ENCODE results near the gene COL4A3. TPM values are rescaled to one million over a fixed set of nuclear protein-coding genes. Genes with fewer than 3 reads are reported as not detected.

The COL4A3 gene
- total and polyA plus RNA-seq, 9 of the 15 experiments (the other 6 are each of a cell fraction or from before 2014, with no cell fraction given), result not detected

DNA sequence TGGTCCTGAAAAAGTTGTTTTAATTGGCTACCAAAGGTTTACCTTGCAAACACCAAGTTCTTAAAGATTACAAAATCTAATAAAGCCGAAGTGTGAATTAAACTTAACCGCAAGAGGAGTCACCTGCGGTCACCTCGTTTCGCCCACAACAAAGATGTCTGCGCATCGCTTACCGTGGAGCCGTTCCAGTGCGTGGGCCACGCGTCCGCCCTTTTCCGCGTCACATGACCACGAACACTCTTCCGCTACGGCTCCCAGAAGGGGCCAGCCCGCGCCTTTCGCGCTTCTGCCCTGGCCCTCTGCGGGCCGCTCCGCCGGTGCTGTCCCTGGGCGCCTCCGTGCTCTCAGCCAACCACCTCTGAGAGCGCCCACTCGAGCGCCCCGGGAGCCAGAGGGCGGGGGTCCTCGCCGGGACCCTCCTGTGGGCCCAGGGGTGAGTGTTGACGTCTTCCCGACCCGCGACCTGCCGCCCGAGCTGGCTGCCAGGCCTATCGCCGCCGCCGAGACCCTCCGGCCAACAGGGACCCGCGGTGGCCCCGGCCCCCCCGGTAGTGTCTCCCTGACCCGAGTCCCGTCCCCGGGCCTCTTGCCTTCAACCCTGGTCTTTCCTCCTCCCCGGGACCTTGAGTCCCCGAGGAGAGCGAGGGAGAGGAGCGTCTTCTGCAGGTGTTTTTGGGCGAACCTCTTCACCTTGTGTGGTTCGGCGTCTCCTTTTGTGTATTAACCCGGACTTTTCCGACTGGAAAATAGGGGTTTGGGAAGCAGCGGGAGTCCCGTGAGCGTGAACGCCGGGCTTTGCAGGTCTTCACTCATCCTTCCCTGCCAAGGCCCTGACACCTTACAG is 160.8 kb downstream of the COL4A3 start, which contains the start of gene MFF (continued):
- TF ChIP-seq JUND (IDR thresholded peaks at IDR 0.05; ENCODE audit: borderline replicate concordance, low read depth, low read length), result peak; percentile 28; the same call in 1 of the 2 replicates
- peak; percentile 51; the same call in 2 of the 3 replicates for TF ChIP-seq JUND (tag; IDR thresholded peaks at IDR 0.05; ENCODE audit: borderline replicate concordance, low read depth, low read length)
- TF ChIP-seq FOXP1 (CRISPR knock-in tag; IDR thresholded peaks at IDR 0.05), result peak; percentile 94
- peak; percentile 94; the same call in 1 of the 2 replicates for TF ChIP-seq ESRRA (IDR thresholded peaks at IDR 0.05; ENCODE audit: borderline replicate concordance, low read depth)
- TF ChIP-seq, protein P1, sequence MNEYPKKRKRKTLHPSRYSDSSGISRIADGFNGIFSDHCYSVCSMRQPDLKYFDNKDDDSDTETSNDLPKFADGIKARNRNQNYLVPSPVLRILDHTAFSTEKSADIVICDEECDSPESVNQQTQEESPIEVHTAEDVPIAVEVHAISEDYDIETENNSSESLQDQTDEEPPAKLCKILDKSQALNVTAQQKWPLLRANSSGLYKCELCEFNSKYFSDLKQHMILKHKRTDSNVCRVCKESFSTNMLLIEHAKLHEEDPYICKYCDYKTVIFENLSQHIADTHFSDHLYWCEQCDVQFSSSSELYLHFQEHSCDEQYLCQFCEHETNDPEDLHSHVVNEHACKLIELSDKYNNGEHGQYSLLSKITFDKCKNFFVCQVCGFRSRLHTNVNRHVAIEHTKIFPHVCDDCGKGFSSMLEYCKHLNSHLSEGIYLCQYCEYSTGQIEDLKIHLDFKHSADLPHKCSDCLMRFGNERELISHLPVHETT (CRISPR knock-in tag; conservative IDR thresholded peaks at IDR 0.05 in 1 of 2, IDR thresholded peaks at IDR 0.05 in 1 of 2), result 0 out of 4 replicates have a peak, but pooled peaks of 1 of the 2 experiments have one; percentile 41
- no peak for TF ChIP-seq ZNF830 (CRISPR knock-in tag; IDR thresholded peaks at IDR 0.05)
- TF ChIP-seq, protein P2, sequence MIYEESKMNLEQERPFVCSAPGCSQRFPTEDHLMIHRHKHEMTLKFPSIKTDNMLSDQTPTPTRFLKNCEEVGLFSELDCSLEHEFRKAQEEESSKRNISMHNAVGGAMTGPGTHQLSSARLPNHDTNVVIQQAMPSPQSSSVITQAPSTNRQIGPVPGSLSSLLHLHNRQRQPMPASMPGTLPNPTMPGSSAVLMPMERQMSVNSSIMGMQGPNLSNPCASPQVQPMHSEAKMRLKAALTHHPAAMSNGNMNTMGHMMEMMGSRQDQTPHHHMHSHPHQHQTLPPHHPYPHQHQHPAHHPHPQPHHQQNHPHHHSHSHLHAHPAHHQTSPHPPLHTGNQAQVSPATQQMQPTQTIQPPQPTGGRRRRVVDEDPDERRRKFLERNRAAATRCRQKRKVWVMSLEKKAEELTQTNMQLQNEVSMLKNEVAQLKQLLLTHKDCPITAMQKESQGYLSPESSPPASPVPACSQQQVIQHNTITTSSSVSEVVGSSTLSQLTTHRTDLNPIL (CRISPR knock-in tag; IDR thresholded peaks at IDR 0.05), result no peak
- TF ChIP-seq ZNF41 (CRISPR knock-in tag; conservative IDR thresholded peaks at IDR 0.05), result no peak
- peak; percentile 99 for TF ChIP-seq ELF2 (CRISPR knock-in tag; IDR thresholded peaks at IDR 0.05)
- no peak for TF ChIP-seq ZNF408 (CRISPR knock-in tag; IDR thresholded peaks at IDR 0.05; ENCODE audit: low read depth)
- TF ChIP-seq C11orf30 (IDR thresholded peaks at IDR 0.05; ENCODE audit: low read depth), result peak; percentile 35; the same call in 1 of the 2 replicates
- TF ChIP-seq MTA2 (IDR thresholded peaks at IDR 0.05; ENCODE audit: low read depth), result no peak
- TF ChIP-seq HSF4 (CRISPR knock-in tag; IDR thresholded peaks at IDR 0.05; ENCODE audit: borderline replicate concordance), result no peak
- TF ChIP-seq ZNF197 (CRISPR knock-in tag; IDR thresholded peaks at IDR 0.05; ENCODE audit: low read depth), result no peak
- no peak for TF ChIP-seq TCF3 (CRISPR knock-in tag; IDR thresholded peaks at IDR 0.05)
- TF ChIP-seq, protein P3, sequence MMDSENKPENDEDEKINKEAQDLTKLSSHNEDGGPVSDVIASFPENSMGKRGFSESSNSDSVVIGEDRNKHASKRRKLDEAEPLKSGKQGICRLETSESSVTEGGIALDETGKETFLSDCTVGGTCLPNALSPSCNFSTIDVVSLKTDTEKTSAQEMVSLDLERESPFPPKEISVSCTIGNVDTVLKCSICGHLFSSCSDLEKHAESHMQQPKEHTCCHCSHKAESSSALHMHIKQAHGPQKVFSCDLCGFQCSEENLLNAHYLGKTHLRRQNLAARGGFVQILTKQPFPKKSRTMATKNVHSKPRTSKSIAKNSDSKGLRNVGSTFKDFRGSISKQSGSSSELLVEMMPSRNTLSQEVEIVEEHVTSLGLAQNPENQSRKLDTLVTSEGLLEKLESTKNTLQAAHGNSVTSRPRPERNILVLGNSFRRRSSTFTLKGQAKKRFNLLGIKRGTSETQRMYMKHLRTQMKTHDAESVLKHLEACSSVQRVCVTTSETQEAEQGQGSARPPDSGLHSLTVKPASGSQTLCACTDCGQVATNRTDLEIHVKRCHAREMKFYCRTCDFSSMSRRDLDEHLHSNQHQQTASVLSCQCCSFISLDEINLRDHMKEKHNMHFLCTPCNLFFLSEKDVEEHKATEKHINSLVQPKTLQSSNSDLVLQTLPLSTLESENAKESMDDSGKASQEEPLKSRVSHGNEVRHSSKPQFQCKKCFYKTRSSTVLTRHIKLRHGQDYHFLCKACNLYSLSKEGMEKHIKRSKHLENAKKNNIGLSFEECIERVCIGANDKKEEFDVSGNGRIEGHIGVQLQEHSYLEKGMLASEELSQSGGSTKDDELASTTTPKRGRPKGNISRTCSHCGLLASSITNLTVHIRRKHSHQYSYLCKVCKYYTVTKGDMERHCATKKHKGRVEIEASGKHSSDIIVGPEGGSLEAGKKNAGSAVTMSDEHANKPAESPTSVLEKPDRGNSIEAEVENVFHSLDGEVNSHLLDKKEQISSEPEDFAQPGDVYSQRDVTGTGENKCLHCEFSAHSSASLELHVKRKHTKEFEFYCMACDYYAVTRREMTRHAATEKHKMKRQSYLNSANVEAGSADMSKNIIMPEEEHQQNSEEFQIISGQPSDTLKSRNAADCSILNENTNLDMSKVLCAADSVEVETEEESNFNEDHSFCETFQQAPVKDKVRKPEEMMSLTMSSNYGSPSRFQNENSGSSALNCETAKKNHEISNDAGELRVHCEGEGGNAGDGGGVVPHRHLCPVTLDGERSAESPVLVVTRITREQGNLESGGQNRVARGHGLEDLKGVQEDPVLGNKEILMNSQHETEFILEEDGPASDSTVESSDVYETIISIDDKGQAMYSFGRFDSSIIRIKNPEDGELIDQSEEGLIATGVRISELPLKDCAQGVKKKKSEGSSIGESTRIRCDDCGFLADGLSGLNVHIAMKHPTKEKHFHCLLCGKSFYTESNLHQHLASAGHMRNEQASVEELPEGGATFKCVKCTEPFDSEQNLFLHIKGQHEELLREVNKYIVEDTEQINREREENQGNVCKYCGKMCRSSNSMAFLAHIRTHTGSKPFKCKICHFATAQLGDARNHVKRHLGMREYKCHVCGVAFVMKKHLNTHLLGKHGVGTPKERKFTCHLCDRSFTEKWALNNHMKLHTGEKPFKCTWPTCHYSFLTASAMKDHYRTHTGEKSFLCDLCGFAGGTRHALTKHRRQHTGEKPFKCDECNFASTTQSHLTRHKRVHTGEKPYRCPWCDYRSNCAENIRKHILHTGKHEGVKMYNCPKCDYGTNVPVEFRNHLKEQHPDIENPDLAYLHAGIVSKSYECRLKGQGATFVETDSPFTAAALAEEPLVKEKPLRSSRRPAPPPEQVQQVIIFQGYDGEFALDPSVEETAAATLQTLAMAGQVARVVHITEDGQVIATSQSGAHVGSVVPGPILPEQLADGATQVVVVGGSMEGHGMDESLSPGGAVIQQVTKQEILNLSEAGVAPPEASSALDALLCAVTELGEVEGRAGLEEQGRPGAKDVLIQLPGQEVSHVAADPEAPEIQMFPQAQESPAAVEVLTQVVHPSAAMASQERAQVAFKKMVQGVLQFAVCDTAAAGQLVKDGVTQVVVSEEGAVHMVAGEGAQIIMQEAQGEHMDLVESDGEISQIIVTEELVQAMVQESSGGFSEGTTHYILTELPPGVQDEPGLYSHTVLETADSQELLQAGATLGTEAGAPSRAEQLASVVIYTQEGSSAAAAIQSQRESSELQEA (IDR thresholded peaks at IDR 0.05; ENCODE audit: low read depth), result peak; percentile 97

All from K562 (cell line).